ENCODE data around the gene SNX20. TPM values are rescaled to one million over a fixed set of nuclear protein-coding genes. Genes with fewer than 3 reads are reported as not detected.

SNX20 gene
- total RNA-seq, 1 experiment from 2014 or later, result not detected

GRCh38 chr16:50690177-50690576 lies 9.1 kb upstream of the SNX20 start:
- Histone ChIP-seq H3K56ac (ENCODE audit: insufficient read length, low read depth, low read length) (no peak overlapping the region), H3K9me3 (ENCODE audit: control insufficient read depth, low read depth, low read length) (no peaks in the 10 kb centered on the region), H3K23ac (ENCODE audit: insufficient read length, low read depth, low read length) (no peak overlapping the region), H4K91ac (ENCODE audit: insufficient read length, low read depth, low read length) (no peak overlapping the region), H3K4me2 (ENCODE audit: insufficient read depth, insufficient read length, low read length) (no peak overlapping the region), H4K8ac (replicated peaks; ENCODE audit: insufficient read length, low read depth, low read length) (no peak overlapping the region), H2AFZ (ENCODE audit: low read length) (no peak overlapping the region), H4K5ac (ENCODE audit: insufficient read length, low read depth, low read length) (no peak overlapping the region), H2AK5ac (ENCODE audit: insufficient read length, low read length) (no peak overlapping the region), H2BK12ac (ENCODE audit: insufficient read length, low read depth, low read length) (no peak overlapping the region), H3K27ac (ENCODE audit: insufficient read length, low read depth, low read length) (no peak overlapping the region), H2BK15ac (ENCODE audit: low read depth, low read length) (no peak overlapping the region), H3K18ac (ENCODE audit: insufficient read length, low read depth, low read length) (no peak overlapping the region), H3K4ac (ENCODE audit: low read depth, low read length) (no peak overlapping the region), H3K23me2 (ENCODE audit: insufficient read length, low read depth, low read length, poor library complexity, severe bottlenecking) (peaks cover 6% of the 10 kb centered on the region), H2BK20ac (ENCODE audit: low read depth, low read length, poor library complexity, severe bottlenecking) (no peak overlapping the region), H2BK120ac (ENCODE audit: low read depth, low read length, poor library complexity, severe bottlenecking) (no peak overlapping the region), H3K79me2 (ENCODE audit: insufficient read depth, low read length) (no peaks in the 10 kb centered on the region), H3K9ac (ENCODE audit: extremely low read depth, insufficient read length, low read length) (no peak overlapping the region), H3K14ac (ENCODE audit: insufficient read depth, low read length) (no peak overlapping the region), H2BK5ac (ENCODE audit: insufficient read length, low read length) (no peak overlapping the region), H3T11ph (ENCODE audit: low read length) (no peak overlapping the region), H3K79me1 (ENCODE audit: insufficient read depth, low read depth, low read length, poor library complexity, severe bottlenecking) (no peaks in the 10 kb centered on the region), H4K20me1 (ENCODE audit: control insufficient read depth, insufficient read depth, insufficient read length) (no peaks in the 10 kb centered on the region), H3K27me3 (ENCODE audit: insufficient read depth, low read length) (peaks cover 8% of the 10 kb centered on the region; the same call in 1 of the 2 replicates), H3K4me1 (ENCODE audit: insufficient read depth, low read length) (no peaks in the 10 kb centered on the region)
- H3K4me3 Mint-ChIP-seq, result no peak overlapping the region
- no peaks in the 10 kb centered on the region for H3K36me3 Mint-ChIP-seq (ENCODE audit: insufficient read depth in 1 of 3, low read depth in 3 of 3)
- WGBS (ENCODE audit: extremely low coverage, insufficient read length, low lambda C conversion rate), result no CpG with 5 or more reads among the region's 2 CpGs
- peaks cover 45% of the 10 kb centered on the region for H3K27me3 Mint-ChIP-seq (ENCODE audit: low read depth)
- no peak for TF ChIP-seq CTCF (conservative IDR thresholded peaks at IDR 0.05)
- peaks cover 5 to 8% of the 10 kb centered on the region in 2 experiments for H3K4me1 Mint-ChIP-seq
- DNase-seq, result no peak
- no peaks in the 10 kb centered on the region; a peak in 2 of 5 replicates for H3K9me3 Mint-ChIP-seq
- H3K27ac Mint-ChIP-seq, result no peak overlapping the region

Data from H9 (cell line).